ENCODE data around the gene CHMP5. TPM values are rescaled to one million over a fixed set of nuclear protein-coding genes. Genes with fewer than 3 reads are reported as not detected.

Gene CHMP5
- total RNA-seq, 1 donor from 2014 or later = 56.9 TPM

DNA sequence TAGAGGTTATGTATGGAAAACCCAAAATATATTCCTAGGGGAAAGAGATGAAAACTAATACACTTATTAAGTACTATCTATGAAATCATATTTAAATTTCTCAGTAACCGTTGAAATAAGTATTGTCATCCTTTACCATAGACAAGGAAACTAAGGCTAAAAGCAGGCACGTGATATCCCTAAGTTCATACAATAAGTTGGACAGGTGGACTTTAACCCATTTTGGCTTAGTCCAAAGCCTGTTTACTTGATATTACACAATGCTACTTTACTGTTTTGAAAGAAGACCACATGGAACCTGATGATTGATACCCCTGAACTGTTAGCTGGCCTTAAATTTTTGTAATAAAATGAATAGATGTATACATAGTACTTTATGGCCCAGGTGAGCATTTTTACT lies 28.9 kb downstream of the CHMP5 start:
- Histone ChIP-seq H3K4me3 (no peak overlapping the region), H3K27me3 (ENCODE audit: low read depth) (no peaks in the 10 kb centered on the region), H3K36me3 (peaks cover 55% of the 10 kb centered on the region), H3K9me3 (replicated peaks) (no peaks in the 10 kb centered on the region), H3K4me1 (peaks cover 91% of the 10 kb centered on the region), H3K27ac (replicated peaks) (no peak overlapping the region)
- DNase-seq = no peak
- TF ChIP-seq, protein P1, sequence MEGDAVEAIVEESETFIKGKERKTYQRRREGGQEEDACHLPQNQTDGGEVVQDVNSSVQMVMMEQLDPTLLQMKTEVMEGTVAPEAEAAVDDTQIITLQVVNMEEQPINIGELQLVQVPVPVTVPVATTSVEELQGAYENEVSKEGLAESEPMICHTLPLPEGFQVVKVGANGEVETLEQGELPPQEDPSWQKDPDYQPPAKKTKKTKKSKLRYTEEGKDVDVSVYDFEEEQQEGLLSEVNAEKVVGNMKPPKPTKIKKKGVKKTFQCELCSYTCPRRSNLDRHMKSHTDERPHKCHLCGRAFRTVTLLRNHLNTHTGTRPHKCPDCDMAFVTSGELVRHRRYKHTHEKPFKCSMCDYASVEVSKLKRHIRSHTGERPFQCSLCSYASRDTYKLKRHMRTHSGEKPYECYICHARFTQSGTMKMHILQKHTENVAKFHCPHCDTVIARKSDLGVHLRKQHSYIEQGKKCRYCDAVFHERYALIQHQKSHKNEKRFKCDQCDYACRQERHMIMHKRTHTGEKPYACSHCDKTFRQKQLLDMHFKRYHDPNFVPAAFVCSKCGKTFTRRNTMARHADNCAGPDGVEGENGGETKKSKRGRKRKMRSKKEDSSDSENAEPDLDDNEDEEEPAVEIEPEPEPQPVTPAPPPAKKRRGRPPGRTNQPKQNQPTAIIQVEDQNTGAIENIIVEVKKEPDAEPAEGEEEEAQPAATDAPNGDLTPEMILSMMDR (IDR thresholded peaks at IDR 0.05; ENCODE audit: borderline replicate concordance) = no peak
- intact Hi-C loops (cut with micrococcal nuclease) = no loop called here

DNA sequence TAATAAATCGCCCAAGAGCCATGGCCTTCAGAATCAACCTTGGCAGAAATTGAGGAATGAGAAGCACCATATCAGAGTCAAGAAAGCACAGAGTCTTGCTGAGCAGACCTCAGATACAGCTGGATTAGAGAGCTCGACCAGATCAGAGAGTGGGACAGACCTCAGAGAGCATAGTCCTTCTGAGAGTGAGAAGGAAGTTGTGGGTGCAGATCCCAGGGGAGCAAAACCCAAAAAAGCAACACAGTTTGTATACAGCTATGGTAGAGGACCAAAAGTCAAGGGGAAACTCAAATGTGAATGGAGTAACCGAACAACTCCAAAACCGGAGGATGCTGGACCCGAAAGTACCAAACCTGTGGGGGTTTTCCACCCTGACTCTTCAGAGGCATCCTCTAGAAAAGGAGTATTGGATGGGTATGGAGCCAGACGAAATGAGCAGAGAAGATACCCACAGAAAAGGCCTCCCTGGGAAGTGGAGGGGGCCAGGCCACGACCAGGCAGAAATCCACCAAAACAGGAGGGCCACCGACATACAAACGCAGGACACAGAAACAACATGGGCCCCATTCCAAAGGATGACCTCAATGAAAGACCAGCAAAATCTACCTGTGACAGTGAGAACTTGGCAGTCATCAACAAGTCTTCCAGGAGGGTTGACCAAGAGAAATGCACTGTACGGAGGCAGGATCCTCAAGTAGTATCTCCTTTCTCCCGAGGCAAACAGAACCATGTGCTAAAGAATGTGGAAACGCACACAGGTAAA lies 30.0 kb downstream of the CHMP5 start:
- Histone ChIP-seq H3K4me3 (no peak overlapping the region), H3K9me3 (replicated peaks) (no peaks in the 10 kb centered on the region), H3K27me3 (ENCODE audit: low read depth) (no peaks in the 10 kb centered on the region), H3K36me3 (peaks cover 64% of the 10 kb centered on the region), H3K27ac (replicated peaks) (no peak overlapping the region), H3K4me1 (peaks cover 94% of the 10 kb centered on the region)
- DNase-seq = no peak
- TF ChIP-seq, protein P1 (IDR thresholded peaks at IDR 0.05; ENCODE audit: borderline replicate concordance) = no peak
- intact Hi-C loops (cut with micrococcal nuclease) = no loop called here

DNA sequence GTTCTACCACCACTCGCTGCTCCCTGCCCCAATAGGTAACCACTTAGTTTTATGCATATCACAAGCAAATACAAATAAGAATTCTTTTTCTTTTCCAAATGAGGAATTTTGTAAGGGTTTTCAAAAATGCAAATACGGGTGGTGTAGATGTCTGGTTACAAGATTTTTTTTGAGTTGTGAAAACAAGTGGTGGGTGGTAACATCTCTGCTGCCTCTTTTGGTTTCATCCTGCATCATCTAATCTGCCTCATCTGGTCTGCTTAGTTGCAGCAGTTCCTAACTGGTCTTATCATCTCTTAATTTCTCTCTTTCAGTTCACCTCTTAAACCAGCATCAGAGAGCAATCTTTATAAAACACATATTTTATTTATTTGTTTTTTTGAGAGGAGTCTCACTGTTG lies 30.7 kb downstream of the CHMP5 start:
- intact Hi-C loops (cut with micrococcal nuclease) = no loop called here
- Histone ChIP-seq H3K4me1 (peaks cover 99% of the 10 kb centered on the region), H3K36me3 (peaks cover 70% of the 10 kb centered on the region), H3K27me3 (ENCODE audit: low read depth) (no peaks in the 10 kb centered on the region), H3K4me3 (no peak overlapping the region), H3K9me3 (replicated peaks) (no peaks in the 10 kb centered on the region), H3K27ac (replicated peaks) (no peak overlapping the region)
- DNase-seq = no peak
- TF ChIP-seq, protein P1 (IDR thresholded peaks at IDR 0.05; ENCODE audit: borderline replicate concordance) = no peak

DNA sequence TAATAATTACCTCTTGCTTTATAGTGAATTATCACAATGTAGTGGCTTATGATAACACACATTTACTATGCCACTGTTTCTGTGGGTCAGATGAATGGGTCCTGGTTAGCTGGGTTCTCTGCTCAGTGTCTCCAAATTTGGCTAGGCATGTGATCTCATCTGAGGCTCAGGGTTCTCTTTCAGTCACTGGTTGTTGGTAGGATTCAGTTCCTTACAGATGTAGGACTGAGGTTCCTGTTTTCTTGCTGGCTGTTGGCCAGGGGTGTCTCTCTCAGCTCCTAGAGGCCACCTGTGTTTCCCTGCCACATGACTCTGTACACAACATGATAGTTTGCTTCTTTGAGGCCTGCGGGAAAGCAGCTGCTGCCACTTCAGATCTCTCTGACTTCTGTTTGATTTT lies 32.6 kb downstream of the CHMP5 start:
- peak overlapping the region; percentile 45 for H3K27ac ChIP-seq (replicated peaks)
- DNase-seq = peak; percentile 29
- TF ChIP-seq, protein P1 (IDR thresholded peaks at IDR 0.05; ENCODE audit: borderline replicate concordance) = no peak
- peaks cover 95% of the 10 kb centered on the region for H3K4me1 ChIP-seq
- H3K9me3 ChIP-seq (replicated peaks) = no peaks in the 10 kb centered on the region
- peaks cover 85% of the 10 kb centered on the region for H3K36me3 ChIP-seq
- H3K27me3 ChIP-seq (ENCODE audit: low read depth) = no peaks in the 10 kb centered on the region
- intact Hi-C loops (cut with micrococcal nuclease) = no loop called here
- peak overlapping the region; percentile 5 for H3K4me3 ChIP-seq

DNA sequence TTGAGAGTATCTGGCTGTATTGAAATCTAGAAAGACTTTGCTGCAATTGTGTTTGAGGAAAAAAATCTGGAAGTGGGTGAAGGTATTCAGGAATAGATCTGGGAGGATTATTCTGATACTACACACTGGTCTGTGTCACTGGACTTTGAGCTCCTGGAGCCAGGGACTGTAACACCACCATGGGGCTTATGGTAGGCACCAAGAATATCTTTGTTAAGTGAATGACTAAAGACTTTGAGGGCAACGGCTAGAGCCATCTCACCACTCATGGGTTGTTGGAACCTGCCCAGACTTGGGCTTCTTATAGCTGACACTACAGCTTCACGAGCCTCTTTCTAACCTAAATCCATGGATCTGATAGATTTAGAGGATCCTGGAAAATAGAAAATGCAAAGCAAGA lies 35.7 kb downstream of the CHMP5 start:
- Histone ChIP-seq H3K9me3 (replicated peaks) (no peaks in the 10 kb centered on the region), H3K27ac (replicated peaks) (peak overlapping the region; percentile 28), H3K36me3 (peaks cover 94% of the 10 kb centered on the region), H3K4me3 (no peak overlapping the region), H3K4me1 (peaks cover 64% of the 10 kb centered on the region), H3K27me3 (ENCODE audit: low read depth) (no peaks in the 10 kb centered on the region)
- TF ChIP-seq, protein P1 (IDR thresholded peaks at IDR 0.05; ENCODE audit: borderline replicate concordance) = no peak
- intact Hi-C loops (cut with micrococcal nuclease) = no loop called here
- DNase-seq = no peak
